VCaP (cell line): ENCODE data around the gene CCDC60.

Experiments used
- H3K27ac ChIP-seq: fragments of 450-650 bp; 2 replicates; pipeline ENCODE4 v1.5.1; 2017
- CTCF ChIP-seq: fragments of 450-650 bp; conservative IDR thresholded peaks from 2 replicates; pipeline ENCODE4 v1.5.1; 2017; ENCODE audit warnings: mild to moderate bottlenecking, moderate library complexity

Gene CCDC60

GRCh38 chr12:119406308-119406707, 71.8 kb downstream of the CCDC60 start:
- no peak overlapping the region for H3K27ac ChIP-seq
- no peak for TF ChIP-seq CTCF

GRCh38 chr12:119406811-119407210, 72.3 kb downstream of the CCDC60 start:
- no peak overlapping the region for H3K27ac ChIP-seq
- TF ChIP-seq CTCF, result no peak

GRCh38 chr12:119409043-119409442, 74.5 kb downstream of the CCDC60 start:
- H3K27ac ChIP-seq, result no peak overlapping the region
- TF ChIP-seq CTCF, result no peak

GRCh38 chr12:119410396-119410795, 75.9 kb downstream of the CCDC60 start:
- H3K27ac ChIP-seq, result no peak overlapping the region
- no peak for TF ChIP-seq CTCF

GRCh38 chr12:119412306-119412705, 77.8 kb downstream of the CCDC60 start:
- TF ChIP-seq CTCF, result no peak
- H3K27ac ChIP-seq, result no peak overlapping the region

- no peak overlapping the region for H3K27ac ChIP-seq
- peak; percentile 96 for TF ChIP-seq CTCF
These were observed 78.6 kb downstream of the CCDC60 start for GRCh38 chr12:119412811-119413794.

- no peak for TF ChIP-seq CTCF
- H3K27ac ChIP-seq, result no peak overlapping the region
These were observed 81.2 kb downstream of the CCDC60 start for GRCh38 chr12:119415714-119416113.
